NCI-H187 (cell line): Measurements from ENCODE around the gene TMEM95.

Source experiments
- DNase-seq, 2 experiments: peaks; one replicate each; lab custom pipeline; 2025; lab: John Stamatoyannopoulos, UW

Gene TMEM95

DNA sequence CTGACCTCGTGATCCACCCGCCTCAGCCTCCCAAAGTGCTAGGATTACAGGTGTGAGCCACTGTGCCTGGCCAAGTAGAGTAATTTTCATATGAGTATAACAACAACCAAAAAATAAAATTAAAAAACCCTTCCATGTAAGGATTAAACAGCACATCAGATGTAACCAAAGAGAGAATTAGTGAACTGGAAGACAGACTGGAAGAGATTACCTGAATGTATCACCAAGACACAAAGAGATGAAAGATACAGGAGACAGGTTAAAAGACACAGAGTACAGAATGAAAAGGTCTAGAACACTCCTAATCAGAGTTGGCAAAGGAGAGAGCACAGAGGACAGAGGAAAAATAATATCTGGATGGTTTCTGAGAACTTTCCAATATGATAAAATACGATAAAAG, 24.2 kb downstream of the TMEM95 start:
- no peak for DNase-seq

DNA sequence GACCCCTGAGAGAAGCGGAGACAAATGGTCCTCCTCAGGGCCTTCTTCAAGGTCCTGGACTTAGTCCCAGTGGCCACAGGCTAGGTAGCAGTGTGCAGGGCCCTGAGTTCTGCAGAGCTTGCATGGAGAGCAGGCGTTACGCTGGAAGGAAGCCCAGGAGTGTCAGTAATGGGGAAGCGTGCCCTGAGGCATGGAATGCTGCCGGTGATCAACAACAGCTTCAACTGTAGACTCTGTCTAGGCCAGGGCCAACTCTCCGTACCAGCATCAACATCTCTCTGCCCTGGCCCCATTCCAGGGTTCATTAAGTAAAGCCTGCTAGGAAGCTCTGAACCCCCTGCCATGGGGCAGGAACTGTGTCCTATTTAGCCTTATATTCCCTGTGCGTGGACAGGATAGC, 25.4 kb downstream of the TMEM95 start:
- DNase-seq, result no peak

DNA sequence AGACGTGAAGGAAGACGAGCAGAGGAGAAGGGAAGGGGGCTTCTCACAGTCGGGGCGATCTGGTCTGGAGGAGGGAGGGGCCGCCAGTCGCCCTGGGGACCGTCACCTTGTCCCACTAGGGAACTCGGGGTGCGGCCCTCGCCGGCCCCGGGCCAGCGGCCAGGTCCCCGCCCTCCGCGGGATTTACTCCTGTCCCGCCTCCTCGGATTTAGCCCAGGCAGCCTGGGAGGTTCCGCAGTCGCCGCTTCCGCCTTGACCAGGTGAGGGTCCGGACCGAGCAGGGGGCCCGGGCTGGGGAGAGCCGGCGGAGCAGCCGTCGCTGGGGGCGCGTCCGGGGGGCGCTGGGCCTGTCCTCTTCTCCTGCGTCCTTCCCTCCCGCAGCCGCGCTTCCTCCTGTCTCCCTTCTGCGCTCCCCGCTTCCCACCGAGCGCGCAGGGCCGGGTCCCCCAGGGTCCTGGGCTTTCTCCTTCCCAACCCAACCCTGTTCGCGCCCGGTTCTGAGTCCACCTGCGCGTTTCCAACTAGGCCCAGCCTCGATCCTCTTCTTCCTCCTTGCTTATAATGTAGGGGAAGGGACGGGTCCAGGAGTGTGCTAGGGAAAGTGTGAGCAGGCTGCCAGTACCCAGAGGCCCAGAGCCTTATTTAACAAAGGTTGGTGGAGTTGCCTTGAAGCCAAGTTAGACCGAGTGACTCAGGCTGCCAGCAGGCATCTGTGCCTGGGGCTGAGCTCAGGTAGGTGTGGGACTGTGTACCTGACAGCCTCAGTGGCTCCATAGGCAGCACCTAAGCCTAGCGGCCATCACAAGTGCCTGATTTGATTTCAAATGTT, 26.1 kb downstream of the TMEM95 start, which contains the start of gene TNK1:
Gene TNK1 (plus strand): TSS at position 235 of the 829 bp plus-strand sequence. CDS start 1,838 bp downstream, outside the sequence.
- DNase-seq, result no peak

DNA sequence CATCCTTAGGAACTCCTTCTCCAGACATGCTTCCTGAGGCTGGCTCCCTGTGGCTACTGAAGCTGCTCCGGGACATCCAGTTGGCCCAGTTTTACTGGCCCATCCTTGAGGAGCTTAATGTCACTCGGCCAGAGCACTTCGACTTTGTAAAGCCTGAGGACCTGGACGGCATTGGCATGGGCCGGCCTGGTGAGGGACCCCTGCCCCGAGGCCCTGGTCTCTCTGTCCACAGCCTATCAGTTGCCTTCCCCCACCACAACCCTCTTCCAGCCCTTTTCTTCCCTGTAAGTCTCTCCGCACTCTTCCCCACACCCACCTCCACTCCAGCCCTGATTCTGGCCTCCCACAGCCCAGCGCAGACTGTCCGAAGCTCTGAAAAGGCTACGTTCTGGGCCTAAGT, 27.9 kb downstream of the TMEM95 start:
- no peak for DNase-seq

DNA sequence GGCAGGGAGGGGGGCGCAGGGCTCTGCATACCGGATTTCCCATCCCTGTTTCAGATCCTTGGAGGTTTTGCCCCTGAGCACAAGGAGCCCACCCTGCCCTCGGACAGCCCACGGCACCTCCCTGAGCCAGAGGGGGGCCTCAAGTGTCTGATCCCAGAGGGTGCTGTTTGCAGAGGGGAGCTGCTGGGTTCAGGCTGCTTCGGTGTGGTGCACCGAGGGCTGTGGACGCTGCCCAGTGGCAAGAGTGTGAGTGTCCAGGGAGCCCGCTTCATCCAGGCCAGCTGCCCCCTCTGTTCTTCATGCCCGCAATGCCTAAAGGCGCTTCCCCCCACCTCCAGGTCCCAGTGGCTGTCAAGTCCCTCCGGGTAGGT, 28.4 kb downstream of the TMEM95 start:
- no peak for DNase-seq

DNA sequence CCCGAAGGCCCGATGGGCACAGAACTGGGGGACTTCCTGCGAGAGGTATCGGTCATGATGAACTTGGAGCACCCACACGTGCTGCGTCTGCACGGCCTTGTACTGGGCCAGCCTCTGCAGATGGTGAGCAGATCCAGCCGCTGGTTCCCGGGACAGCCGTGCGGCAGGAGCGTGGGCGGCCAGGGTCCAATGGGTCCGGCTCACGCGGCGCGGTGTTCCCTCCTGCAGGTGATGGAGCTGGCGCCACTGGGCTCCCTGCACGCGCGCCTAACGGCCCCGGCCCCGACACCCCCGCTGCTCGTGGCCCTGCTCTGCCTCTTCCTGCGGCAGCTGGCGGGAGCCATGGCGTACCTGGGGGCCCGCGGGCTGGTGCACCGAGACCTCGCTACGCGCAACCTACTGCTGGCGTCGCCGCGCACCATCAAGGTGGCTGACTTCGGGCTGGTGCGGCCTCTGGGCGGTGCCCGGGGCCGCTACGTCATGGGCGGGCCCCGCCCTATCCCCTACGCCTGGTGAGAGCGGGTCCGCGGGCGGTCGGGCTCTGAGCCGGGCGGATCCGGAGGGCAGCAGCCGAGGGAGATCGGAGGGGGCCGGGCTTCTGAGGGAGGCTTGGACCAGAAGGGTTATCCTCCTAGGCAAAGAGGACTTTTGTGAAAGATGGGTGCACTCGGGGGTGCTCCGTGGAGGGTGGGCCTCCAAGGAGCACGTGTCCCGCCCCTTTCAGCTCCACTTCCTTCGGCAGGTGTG, 29.0 kb downstream of the TMEM95 start:
- peak; percentile 17 to 21 for DNase-seq

DNA sequence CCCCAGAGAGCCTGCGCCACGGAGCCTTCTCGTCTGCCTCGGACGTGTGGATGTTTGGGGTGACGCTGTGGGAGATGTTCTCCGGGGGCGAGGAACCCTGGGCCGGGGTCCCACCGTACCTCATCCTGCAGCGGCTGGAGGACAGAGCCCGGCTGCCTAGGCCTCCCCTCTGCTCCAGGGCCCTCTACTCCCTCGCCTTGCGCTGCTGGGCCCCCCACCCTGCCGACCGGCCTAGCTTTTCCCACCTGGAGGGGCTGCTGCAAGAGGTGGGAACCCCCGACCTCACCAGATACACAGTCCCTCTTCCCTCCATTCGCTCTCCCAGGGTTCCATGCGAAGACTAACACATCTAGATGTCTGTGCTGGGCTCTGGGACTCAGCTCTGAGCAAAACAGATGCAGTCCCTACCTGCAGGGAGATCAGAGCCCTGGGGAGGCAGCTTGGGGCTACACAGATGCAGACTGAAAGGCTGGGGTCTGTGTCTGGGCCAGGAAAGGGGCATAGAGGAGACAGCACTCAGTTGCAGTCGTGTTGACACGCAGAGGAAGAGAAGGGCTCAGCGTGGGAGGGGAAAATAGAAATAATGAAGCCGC, 29.6 kb downstream of the TMEM95 start:
- DNase-seq, result no peak

DNA sequence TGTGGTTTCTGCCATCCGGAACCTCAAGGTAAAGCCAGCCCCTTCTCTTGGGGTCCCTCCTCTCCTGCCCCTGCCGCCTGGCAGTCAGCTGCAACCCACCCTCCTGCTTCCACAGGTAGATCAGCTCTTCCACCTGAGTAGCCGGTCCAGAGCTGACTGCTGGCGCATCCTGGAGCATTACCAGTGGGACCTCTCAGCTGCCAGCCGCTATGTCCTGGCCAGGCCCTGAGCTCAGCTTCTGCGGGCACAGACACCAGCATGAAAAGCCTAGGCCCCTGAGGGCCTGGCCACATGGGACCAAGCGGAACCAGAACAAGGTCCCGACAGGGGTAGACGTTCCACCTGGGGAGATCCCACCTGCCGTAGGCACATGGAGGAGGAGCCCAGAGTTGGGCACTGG, 33.9 kb downstream of the TMEM95 start:
- no peak for DNase-seq

DNA sequence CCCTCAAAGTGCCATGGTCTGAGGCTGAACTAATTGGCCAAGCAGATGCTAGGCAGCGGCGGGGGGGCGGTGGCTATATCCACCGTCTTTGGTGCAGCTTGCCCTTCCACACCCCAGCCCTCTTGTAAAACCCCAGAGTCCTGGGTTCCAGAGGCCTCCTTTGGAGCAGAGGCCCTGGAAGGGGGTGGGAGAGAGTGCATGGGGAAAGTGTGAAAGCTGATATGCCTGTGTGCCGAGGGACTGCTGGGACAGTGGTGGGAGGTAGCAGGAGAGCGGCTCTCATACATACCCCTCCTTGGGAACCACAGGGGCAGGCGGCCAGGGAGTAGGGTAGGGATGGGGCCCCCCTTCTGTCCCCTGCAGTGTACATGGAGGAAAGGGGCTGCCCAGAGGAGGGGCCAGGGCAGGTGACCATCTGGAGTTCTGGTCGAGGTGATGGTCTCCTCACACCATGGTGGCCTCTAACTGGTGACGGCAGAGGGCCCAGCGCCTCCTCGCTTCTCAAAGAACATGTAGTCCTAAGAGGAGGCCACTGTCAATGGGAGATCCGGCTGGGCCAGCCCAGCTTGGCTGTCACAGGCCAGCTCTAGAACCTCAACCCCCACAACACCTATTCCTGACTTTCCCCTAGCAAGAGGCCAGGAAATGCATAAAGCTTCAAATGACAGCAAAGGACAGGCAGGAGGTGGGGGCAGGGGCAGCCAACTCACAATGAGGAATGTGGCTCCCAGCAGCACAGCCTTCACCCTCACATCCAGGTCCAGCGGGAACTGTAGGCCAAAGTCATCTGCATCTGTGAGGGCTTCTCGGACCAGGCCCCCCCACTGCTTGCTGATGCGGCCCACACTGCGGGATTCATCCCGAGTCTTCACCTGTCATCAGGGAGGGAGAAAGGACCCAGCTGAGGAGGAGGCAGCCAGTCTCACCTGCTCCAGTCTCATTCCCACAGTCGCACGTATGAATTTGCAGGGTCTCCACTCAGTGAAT, 35.3 kb downstream of the TMEM95 start:
- no peak for DNase-seq

DNA sequence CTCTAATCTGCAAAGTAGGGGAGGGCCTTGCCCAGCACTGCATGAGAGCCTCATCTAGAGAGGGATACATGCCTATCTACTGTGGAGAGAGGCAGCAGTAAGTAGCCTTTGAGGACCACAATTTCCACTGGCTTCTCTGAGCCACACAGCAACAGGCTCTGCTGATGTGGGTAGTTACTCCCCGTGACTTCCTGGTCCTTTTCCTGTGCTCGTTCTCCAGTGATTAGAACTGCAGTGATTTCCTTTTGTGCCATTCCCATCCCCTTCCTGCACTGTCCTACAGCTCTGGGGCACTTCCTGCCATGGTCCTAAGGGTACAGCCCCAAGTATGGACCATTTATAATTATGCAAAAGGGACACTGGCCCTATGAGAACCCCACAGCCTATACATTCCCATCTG, 36.4 kb downstream of the TMEM95 start:
- no peak for DNase-seq

DNA sequence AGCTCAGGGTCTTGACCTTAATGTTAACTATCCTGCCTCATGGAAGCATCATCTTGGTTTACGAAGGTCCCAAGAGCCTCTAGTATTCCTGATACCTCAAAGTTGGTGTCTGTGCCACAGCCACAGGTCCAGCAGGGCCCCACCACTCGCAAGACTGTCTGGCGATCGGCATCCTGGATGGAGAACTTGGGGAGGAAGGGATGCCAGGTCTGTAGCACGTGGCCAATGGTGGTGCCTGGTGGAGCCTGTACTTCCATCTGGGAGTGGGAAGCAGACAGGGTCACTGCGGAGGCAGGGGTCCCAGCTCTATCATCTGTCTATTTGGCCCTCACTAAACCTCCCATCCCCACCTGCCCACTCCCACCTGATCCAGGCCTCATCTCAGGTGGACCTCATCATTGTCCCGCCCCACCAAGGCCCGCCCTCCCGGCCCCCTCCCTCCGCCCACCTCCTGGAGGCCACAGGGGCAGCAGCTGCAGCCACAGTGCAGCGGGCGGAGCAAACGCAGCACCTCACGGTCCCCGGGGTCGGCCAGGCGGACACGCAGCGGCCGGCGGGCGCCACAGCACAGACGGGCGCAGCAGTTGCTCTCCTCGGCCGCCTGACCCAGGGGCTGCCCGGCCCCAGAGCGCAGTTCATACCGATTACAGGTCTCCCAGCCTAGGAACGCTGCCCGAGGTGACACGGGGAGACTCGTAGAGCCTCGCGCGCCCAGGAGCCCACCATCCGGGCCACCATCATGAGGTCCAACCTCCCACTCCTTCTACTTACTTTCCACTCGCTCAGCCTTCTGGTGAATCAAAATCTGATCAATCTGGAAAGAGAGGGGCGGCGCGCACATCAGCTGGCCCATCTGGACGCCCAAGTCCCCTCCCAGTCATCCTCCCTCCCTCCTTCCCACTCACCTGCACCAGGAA, 38.0 kb downstream of the TMEM95 start:
- no peak for DNase-seq

DNA sequence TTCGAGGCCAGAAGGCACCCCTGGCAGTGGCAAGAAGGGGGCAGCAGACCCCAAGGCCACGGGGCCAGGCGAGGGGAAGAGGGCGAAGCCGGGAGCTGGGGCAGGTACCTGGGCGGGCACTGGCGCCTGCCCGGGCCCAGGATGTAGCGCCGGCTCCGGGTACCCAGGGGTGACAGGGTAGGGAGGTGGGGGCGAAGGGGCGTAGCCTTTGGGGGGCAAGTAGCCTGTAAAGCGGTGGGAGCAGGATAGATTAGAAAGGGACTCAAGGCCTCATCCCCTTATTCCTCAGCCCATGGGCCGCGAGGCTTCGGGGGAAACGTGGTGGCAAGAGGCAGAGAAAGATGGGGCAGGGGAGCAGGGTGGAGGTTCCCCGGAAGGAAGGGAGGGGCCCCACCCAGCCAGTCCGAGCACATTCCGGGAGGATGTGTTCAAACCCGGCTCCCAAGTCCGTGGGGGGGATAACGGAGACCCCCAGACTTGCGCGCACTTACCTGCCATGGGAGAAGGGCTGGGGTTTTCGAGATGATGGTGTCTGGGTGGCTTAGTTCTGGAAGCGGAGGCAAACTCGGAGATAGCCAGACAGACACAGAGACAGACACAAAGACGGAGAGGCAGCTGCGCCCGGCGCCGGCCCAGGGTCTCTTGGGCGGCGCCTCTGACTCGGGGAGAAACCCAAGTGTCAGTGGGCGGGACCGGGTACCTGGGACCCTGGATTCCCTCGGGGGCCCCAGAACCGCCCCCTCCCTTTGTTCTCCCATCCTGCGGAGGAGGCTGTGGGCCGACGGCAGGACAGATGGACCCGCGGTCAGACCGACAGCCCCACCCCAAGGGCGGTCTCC, 38.9 kb downstream of the TMEM95 start:
- DNase-seq, result peak in 1 of 2 experiments; percentile 40

DNA sequence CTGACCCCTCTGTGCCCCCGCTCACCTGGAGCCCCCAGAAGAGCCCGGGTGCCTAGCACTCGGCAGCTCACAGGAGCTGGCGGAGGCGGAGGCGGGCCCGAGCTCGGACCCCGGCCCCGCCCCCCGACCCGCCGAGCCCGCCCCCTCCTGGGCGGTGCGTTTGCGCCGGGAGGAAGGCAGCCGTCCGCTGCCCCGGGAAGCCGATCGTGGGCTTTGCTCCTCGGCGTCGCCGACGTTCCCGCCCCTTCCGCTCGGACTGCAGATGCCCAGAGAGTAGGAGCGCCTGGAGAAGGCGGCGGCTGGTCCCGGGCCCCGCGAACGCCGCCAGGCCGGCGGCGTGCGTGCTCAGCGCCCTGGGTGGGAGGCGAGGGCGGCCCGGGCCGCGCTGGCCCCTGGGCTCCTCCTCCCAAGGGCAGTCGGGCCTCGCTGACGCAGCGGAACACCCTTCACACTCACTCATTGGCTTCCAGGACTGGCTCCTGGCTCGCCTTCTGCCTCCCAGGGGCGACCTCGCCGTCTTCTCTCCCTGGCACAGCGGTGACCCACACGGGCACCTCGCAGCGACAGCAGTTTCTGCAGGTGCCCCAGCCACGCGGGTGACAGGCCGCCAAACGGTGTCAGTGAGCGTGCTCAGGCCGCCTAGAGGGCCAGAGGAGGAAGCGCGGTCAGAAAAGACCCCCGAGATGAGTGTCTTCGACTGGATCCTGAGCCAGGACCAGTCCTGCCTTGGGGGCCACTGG, 39.7 kb downstream of the TMEM95 start, which contains the start of gene PLSCR3:
Gene PLSCR3 (minus strand): TSS at position 74 of the 740 bp plus-strand sequence. CDS start 415 bp downstream, outside the sequence.
- peak in 1 of 2 experiments; percentile 40 for DNase-seq

DNA sequence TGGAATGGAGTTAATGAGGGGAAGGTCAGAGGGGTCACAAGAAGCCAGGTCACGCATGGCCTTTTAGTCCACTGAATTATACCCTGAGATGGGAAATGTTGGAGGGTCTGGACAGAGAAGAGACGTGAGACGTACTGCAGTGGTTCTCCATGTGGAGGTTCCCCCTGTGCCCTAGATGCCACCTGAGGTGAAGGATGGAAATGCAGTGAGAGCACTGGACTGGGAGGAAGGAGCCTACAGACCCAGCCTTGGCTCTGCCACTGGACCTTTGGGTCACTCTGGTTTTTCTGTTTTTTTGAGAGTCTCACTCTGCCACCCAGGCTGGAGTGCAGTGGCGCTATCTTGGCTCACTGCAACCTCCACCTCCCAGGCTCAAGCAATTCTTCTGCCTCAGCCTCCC, 41.2 kb downstream of the TMEM95 start:
- no peak for DNase-seq

DNA sequence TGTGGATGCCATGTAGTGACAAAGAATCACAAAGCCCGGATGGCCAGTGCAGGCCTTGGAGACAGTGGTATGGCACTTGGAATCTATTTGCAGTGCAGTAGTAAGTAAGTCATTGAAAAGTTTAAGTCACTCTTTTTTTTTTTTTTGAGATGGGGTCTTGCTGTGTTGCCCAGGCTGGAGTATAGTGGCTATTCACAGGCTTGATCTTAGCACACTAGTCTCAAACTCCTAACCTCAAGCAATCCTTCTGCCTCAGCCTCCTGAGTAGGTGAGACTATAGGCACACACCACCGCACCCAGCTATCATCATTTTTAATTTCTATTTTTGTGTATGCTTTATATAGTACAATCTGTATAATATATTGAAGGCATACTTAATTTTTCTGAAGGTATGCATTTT, 43.7 kb downstream of the TMEM95 start:
- DNase-seq, result no peak

DNA sequence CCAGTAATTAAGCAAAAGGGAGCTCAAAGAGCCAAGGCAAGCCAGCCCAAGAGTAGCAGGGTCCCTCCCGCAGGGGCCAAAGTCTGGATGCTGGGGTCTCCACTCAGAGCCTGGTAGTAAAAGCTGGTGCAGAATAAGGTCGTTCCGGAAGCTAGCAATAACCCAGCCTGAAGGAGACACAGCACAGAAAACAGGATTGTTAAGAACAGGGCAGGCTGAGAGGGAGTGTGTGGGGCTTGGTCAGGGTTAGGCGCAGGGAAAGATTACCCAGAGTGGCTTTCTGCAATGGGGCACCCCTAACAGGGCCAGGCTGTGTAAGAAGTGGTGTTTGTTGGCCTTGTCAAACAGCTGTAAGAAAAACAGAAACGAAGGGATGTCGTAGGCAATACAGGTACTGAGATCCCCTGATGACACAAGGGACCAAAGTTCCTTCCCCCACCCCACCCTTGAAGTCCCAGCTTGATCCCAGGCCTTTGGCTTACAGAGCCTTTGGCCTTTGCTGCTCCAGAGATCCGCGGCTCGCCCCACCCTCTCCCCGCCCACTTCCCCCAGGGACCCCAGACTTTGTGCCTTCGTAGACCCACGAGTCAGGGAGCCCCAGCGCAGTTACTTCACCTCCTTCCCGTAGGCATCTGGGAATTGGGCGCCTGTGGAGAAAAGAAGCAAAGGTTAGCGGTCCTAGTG, 48.2 kb downstream of the TMEM95 start:
- no peak for DNase-seq

DNA sequence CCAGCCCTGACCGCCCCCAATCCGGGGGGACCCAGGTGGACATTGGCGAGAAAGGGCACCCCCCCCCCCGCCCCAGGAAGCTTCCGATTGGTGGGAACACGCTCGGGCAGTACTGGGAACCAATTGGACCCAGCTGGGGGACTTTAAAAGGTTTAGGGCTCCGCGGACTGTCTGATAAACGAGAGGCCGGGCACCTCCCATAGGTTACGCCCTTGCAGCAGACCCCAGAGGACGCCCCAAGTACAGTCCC, 48.7 kb downstream of the TMEM95 start:
- no peak for DNase-seq

DNA sequence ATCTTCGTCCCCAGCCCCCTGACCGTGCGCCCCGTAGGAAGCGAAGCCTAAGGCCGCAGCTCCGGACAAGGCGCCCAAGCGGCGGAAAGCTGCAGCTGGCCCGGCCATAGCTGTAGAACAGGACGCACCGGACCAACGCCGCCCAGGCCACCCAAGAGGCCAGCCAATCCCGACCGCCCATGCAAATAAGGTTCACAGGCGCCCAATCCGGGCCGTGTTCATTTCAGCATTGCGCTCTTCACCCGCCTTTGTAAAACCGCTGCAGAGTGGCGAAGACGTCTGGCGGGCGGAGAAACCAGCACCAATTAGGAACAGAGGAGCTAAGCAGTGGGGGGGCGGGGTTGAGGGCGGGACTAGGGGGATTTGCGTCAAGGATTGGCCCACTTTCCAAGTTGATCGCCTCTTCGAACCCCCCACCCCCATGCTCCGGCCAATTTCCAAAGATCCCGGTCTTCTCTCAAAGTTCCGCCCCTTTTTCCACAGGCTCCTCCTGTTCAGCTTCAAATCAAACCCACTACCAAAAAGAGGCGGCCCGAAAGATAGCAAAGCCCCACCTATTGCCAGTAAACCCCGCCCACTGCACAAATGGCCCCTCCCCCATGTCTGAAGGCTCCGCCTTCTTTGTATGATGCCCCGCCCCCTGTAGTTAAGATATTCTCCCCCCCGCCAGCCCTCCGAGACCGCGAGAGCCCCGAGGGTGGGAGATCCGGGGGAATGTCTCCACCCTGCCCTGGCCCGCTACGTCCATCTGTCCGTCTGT, 49.2 kb downstream of the TMEM95 start, which contains the start of gene TMEM256:
Gene TMEM256 (minus strand): TSS at position 121 of the 760 bp plus-strand sequence. CDS start 13 bp downstream, at position 108.
- DNase-seq, result peak; percentile 85 to 95
